ENCODE measurements around the gene F2RL2.

The F2RL2 gene

DNA sequence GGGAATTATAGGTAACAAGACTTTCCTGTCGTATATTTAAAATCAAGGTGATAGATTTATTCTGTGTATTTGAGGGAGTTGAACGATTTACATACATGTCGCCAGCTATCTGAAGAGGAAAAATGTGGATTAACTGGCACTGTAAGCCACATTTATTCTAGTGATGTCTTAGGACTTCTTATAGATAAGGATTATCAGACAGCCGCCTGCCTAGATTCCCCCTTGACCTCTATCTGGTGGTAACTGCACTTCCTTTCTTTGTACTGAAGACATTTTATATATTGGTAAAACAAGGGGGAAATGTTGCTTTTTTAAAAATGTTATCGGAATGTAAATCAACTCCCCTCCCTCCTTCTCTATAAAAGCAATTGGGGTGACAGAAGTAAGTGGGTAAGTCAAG, 39.3 kb upstream of the F2RL2 start:
- Histone ChIP-seq H3K27me3 (replicated peaks; ENCODE audit: insufficient read depth, low read length) (no peaks in the 10 kb centered on the region), H2AFZ (ENCODE audit: low read length) (no peak overlapping the region), H3K9ac (ENCODE audit: low read length) (no peak overlapping the region), H3K27ac (ENCODE audit: low read length) (no peak overlapping the region), H3F3A (ENCODE audit: insufficient read depth, low read length) (no peaks in the 10 kb centered on the region), H3K4me3 (ENCODE audit: low read length) (no peak overlapping the region), H3K79me2 (ENCODE audit: low read length) (no peaks in the 10 kb centered on the region), H3K4me2 (ENCODE audit: low read depth, low read length) (no peak overlapping the region), H3K9me2 (replicated peaks; ENCODE audit: insufficient read depth, low read length) (no peaks in the 10 kb centered on the region), H4K20me1 (ENCODE audit: insufficient read depth, low read length) (no peaks in the 10 kb centered on the region), H3K36me3 (replicated peaks; ENCODE audit: insufficient read depth, low read length) (no peaks in the 10 kb centered on the region; the same call in 1 of the 2 replicates), H3K9me3 (replicated peaks; ENCODE audit: insufficient read depth, low read length) (no peaks in the 10 kb centered on the region), H3K4me1 (ENCODE audit: low read length) (no peaks in the 10 kb centered on the region)
- DNase-seq: no peak
- TF ChIP-seq EZH2 (optimal IDR thresholded peaks at IDR 0.05; ENCODE audit: low read depth, low read length) (no peak), EZH2phosphoT487 (IDR thresholded peaks at IDR 0.05; ENCODE audit: low read length) (no peak)
- TF ChIP-seq, protein P1, sequence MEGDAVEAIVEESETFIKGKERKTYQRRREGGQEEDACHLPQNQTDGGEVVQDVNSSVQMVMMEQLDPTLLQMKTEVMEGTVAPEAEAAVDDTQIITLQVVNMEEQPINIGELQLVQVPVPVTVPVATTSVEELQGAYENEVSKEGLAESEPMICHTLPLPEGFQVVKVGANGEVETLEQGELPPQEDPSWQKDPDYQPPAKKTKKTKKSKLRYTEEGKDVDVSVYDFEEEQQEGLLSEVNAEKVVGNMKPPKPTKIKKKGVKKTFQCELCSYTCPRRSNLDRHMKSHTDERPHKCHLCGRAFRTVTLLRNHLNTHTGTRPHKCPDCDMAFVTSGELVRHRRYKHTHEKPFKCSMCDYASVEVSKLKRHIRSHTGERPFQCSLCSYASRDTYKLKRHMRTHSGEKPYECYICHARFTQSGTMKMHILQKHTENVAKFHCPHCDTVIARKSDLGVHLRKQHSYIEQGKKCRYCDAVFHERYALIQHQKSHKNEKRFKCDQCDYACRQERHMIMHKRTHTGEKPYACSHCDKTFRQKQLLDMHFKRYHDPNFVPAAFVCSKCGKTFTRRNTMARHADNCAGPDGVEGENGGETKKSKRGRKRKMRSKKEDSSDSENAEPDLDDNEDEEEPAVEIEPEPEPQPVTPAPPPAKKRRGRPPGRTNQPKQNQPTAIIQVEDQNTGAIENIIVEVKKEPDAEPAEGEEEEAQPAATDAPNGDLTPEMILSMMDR (IDR thresholded peaks at IDR 0.05; ENCODE audit: low read length): no peak

DNA sequence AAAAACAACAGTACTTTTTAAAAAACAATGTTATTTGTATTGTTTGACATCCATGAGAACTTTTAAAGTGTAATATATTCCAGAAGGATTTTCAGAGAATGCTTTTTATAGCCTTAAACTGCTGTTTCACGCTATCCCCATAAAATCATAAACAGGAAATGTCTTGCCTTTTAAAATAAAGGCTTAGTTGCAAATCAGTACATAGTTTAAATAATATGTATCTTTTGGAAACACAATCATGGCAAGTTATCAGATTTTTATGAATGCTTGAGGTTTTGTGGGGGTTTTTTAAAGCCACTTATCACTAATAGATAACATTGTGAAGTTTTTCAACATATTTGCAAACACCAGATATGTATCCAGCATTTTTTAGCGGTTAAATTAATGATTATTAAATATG, 37.2 kb upstream of the F2RL2 start:
- Histone ChIP-seq H3K36me3 (replicated peaks; ENCODE audit: insufficient read depth, low read length) (no peaks in the 10 kb centered on the region; the same call in 1 of the 2 replicates), H4K20me1 (ENCODE audit: insufficient read depth, low read length) (no peaks in the 10 kb centered on the region), H3K27me3 (replicated peaks; ENCODE audit: insufficient read depth, low read length) (no peaks in the 10 kb centered on the region), H2AFZ (ENCODE audit: low read length) (no peak overlapping the region), H3K4me2 (ENCODE audit: low read depth, low read length) (no peak overlapping the region), H3K9me3 (replicated peaks; ENCODE audit: insufficient read depth, low read length) (no peaks in the 10 kb centered on the region), H3K9ac (ENCODE audit: low read length) (no peak overlapping the region), H3K9me2 (replicated peaks; ENCODE audit: insufficient read depth, low read length) (no peaks in the 10 kb centered on the region), H3K4me3 (ENCODE audit: low read length) (no peak overlapping the region), H3K4me1 (ENCODE audit: low read length) (no peaks in the 10 kb centered on the region), H3K27ac (ENCODE audit: low read length) (no peak overlapping the region), H3F3A (ENCODE audit: insufficient read depth, low read length) (no peaks in the 10 kb centered on the region), H3K79me2 (ENCODE audit: low read length) (no peaks in the 10 kb centered on the region)
- DNase-seq: no peak
- TF ChIP-seq, protein P1 (IDR thresholded peaks at IDR 0.05; ENCODE audit: low read length): no peak
- TF ChIP-seq EZH2 (optimal IDR thresholded peaks at IDR 0.05; ENCODE audit: low read depth, low read length): no peak
- no peak for TF ChIP-seq EZH2phosphoT487 (IDR thresholded peaks at IDR 0.05; ENCODE audit: low read length)

DNA sequence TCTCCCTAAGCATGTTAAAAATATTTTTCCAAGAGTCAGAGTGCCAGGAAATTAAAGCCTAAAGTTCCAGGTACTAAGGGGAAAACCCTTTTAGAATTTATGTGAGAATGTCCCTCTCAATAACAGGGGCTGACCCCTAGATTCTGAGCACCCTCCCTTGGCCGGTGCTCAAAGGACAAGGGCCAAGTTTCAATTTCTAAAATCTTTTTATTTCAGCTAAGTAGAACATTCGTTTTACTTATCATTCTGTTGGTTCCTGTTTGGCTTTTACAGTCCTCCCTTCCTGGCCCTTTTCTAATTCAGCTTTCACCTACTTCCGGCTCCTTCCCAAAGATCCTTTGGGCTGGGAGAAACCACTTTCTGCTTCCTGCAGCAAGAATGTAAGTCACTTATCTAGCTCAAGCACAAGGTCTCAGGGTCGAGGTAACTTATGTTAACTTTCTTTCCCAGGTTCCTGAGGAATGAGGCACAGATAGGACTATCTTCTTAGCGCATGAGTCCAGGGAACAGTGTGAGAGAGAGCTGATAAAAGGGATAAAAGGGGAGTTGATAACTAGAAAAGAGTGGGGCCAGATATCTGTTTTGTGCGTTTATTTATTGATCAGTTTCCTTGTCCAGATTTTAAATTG, 34.6 kb upstream of the F2RL2 start:
- H3K9me2 ChIP-seq (replicated peaks; ENCODE audit: insufficient read depth, low read length): no peaks in the 10 kb centered on the region
- TF ChIP-seq, protein P1 (IDR thresholded peaks at IDR 0.05; ENCODE audit: low read length): no peak
- TF ChIP-seq EZH2 (optimal IDR thresholded peaks at IDR 0.05; ENCODE audit: low read depth, low read length) (no peak), EZH2phosphoT487 (IDR thresholded peaks at IDR 0.05; ENCODE audit: low read length) (no peak)
- H3K79me2 ChIP-seq (ENCODE audit: low read length): no peaks in the 10 kb centered on the region
- H3K4me1 ChIP-seq (ENCODE audit: low read length): no peaks in the 10 kb centered on the region
- H3K27me3 ChIP-seq (replicated peaks; ENCODE audit: insufficient read depth, low read length): no peaks in the 10 kb centered on the region
- no peak overlapping the region for H3K9ac ChIP-seq (ENCODE audit: low read length)
- no peak for DNase-seq
- no peak overlapping the region for H2AFZ ChIP-seq (ENCODE audit: low read length)
- no peak overlapping the region for H3K4me3 ChIP-seq (ENCODE audit: low read length)
- no peaks in the 10 kb centered on the region for H3K9me3 ChIP-seq (replicated peaks; ENCODE audit: insufficient read depth, low read length)
- no peaks in the 10 kb centered on the region for H4K20me1 ChIP-seq (ENCODE audit: insufficient read depth, low read length)
- H3K36me3 ChIP-seq (replicated peaks; ENCODE audit: insufficient read depth, low read length): no peaks in the 10 kb centered on the region; the same call in none of the 2 replicates
- H3K27ac ChIP-seq (ENCODE audit: low read length): no peak overlapping the region
- no peaks in the 10 kb centered on the region for H3F3A ChIP-seq (ENCODE audit: insufficient read depth, low read length)
- no peak overlapping the region for H3K4me2 ChIP-seq (ENCODE audit: low read depth, low read length)

Data from MM.1S (cell line).